K562 (cell line): ENCODE measurements around the gene POLR3G.

Experiments used
- POLR2A ChIP-seq: fragments of 450-650 bp; conservative IDR thresholded peaks from 2 replicates; pipeline ENCODE4 v1.6.1; 2016
- POLR2AphosphoS2 ChIP-seq: IDR thresholded peaks from 2 replicates; pipeline ENCODE4 v1.6.1; 2012; ENCODE audit warnings: low read length, improper control_type of control experiment
- RAD21 ChIP-seq, 2 experiments: fragments of 250-450 bp in 1 of 2; fragments of 450-650 bp in 1 of 2; sonication (Bioruptor Pico) in 1 of 2; formaldehyde crosslinking in 1 of 2; IDR thresholded peaks in 1 of 2; conservative IDR thresholded peaks in 1 of 2; 2 replicates each; pipeline versions ENCODE4 v1.4.0 to v1.8.0; 2020 to 2022; ENCODE audit warnings: mild to moderate bottlenecking in 2 of 2, moderate library complexity in 1 of 2
- SMC3 ChIP-seq: conservative IDR thresholded peaks from 2 replicates; pipeline ENCODE4 v1.6.1; 2011; ENCODE audit warnings: low read depth, low read length, improper control_type of control experiment; ENCODE audit not compliant: insufficient read depth
- TAF1 ChIP-seq: IDR thresholded peaks from 2 replicates; pipeline ENCODE4 v1.6.1; 2011; ENCODE audit warnings: mild to moderate bottlenecking, low read length, moderate library complexity; ENCODE audit not compliant: insufficient read depth, control insufficient read depth, severe bottlenecking; ENCODE audit errors: extremely low read depth

- no peak for TF ChIP-seq RAD21 (CRISPR knock-in tag; conservative IDR thresholded peaks at IDR 0.05 in 1 of 2, IDR thresholded peaks at IDR 0.05 in 1 of 2)
- no peak for TF ChIP-seq POLR2AphosphoS2
- TF ChIP-seq TAF1 = no peak
- no peak for TF ChIP-seq SMC3
- TF ChIP-seq POLR2A = no peak
Measured at GRCh38 chr5:90483206-90483605, 8.5 kb downstream of the POLR3G start.
